GM18909 (cell line): Measurements from ENCODE around the gene STAU1.
"Not testable (repeated sequence)": the region's sequence is repeated elsewhere in the genome, so short reads cannot be mapped to it uniquely, and the experiment has no call there.

Source experiments
- ATAC-seq: cut with Tn5 transposase; IDR thresholded peaks from one replicate; pipeline ENCODE4 v1.9.1; 2021; ENCODE audit warnings: mild to moderate bottlenecking; ENCODE audit not compliant: unreplicated experiment, poor library complexity

The STAU1 gene

DNA sequence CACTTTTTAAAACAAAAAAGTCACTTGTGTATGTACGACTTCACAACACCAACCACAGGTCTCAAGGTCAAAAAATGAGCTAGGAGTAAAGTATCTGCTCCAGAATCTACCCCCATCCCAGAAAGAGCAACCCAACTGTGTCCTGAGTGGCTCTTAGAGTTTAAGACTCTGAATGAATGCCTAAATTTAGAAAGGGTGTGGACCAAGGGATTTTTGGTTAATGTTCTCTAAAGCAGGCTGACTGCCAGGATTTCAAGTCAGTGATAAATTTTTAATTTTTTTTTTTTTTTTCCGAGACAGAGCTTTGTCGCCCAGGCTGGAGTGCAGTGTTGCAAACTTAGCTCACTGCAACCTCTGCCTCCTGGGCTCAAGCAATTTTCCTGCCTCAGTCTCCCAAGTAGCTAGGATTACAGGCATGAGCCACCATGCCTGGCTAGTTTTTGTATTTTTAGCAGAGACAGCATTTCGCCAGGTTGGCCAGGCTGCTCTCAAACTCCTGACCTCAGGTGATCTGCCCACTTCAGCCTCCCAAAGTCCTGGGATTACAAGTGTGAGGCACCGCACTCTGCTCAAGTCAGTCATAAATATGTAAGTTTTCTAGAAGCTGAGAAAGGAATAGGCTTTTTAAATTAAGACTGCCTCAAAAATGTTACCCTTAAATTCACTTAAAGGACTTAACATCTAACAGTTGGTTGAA lies 20.2 kb downstream of the STAU1 start:
- ATAC-seq = no peak

GRCh38 chr20:49166534-49167449 lies 21.3 kb downstream of the STAU1 start:
- ATAC-seq = peak; percentile 76

DNA sequence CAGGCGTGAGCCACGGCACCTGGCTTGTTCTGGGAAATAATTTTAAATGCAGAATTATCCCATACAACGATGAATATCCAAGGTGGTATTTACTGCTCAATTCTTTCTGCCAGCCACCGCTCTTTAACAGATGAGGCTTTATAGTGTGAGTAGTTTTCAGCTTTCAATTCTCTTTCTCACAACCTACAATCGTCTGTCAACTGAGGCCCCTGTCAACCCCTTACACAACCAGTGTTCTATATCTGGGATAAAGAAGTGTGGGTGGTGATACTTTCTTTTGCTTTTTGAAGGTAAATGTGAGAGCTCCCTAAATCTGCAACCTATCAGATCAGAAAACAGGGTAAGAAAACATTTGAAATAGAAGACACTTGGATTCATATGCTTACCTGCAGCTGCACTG lies 22.5 kb downstream of the STAU1 start:
- ATAC-seq = no peak

GRCh38 chr20:49163696-49164095 lies 24.4 kb downstream of the STAU1 start:
- ATAC-seq = no peak

- no peak for ATAC-seq
Measured at GRCh38 chr20:49161428-49162152, 26.5 kb downstream of the STAU1 start.

- ATAC-seq = no peak
Measured at GRCh38 chr20:49160057-49160929, 27.8 kb downstream of the STAU1 start.

DNA sequence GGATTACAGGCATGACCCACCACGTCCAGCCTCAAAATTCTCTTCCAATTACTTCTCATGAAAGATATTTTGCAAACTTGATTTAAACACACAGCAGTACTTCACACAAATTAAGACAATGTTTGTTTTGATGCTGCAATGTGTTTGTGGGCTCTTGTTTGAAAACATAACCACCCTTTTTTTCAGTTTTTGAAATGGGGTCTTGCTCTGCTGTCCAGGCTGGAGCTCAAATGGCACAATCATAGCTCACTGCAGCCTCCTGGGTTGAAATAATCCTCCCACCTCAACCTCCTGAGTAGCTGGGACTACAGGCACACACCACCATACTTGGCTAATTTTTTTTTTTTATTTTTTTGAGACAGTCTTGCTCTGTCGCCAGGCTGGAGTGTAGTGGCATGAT lies 31.0 kb downstream of the STAU1 start:
- no peak for ATAC-seq

DNA sequence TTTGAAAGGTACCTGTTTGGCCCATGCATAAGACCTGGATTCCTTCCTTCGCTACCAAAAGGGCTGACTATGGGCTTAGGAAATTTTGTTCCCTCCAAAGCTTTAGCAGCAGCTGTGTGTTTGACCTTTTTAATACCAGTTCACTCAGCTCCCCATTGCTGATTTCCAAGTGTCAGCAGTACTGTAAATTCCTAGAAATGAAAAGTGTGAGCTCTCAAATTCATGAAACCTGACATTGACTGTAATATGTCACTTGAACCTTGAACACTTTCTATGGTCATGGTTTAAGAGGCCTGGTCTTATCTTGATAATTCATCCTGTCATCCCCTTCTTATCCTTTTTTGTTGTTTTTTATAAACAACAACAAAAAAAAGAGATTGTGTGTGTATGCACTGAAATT lies 31.7 kb downstream of the STAU1 start:
- ATAC-seq = no peak

- ATAC-seq = no peak
Measured at GRCh38 chr20:49151436-49151835, 36.7 kb downstream of the STAU1 start.

DNA sequence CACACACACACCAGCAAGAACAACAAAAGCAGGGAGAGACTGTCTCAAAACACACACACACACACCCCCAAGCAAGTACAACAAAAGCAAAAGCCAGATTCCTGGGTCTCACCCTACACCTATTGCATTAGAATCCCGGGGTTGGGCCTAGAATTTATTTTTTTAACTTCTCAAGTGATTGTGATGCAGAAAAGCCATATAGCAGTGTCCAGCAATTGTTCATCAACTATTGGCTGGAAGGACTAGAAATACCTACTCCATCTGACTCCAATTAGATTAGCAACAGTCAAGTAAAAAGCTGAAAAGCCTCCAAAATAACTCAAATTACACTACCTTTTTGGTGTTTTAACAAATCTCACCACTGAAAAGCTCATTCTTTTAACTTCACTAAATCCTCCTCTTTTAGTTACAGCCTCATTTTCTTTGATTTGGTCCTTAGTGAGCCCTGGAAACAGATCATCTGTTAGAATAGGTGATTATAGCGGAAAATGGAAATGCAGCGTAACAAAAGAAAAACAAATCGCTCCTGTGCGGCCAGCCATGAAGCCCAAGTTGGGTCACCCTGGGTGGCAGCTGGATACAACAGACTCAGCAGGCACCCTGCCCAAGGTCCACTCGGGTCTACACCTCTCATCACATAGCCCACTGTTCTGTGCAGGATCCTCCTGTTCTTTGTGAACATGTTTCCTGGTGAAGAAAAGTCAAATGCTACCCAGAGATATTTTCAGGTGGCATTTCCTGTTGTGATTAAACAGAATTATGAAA lies 38.7 kb downstream of the STAU1 start:
- no peak for ATAC-seq

DNA sequence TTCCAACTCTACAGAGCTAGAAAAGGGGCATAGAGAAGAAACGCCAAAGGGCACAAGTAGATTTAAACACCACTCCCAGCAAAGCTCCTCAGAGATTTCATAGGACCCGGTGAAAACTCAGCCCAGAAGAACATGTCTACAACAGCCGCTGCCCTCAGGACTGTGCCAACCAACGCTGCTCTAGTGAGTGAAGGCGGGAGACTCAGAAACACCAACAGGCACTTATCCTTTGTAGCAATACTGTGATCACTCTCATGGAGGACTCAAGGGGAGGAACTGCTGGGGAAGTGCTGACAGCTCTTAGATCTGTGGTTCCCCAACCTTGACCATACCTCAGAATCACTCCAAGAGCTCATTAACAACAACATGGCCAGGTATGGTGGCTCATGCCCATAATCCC lies 39.5 kb downstream of the STAU1 start:
- ATAC-seq = no peak

DNA sequence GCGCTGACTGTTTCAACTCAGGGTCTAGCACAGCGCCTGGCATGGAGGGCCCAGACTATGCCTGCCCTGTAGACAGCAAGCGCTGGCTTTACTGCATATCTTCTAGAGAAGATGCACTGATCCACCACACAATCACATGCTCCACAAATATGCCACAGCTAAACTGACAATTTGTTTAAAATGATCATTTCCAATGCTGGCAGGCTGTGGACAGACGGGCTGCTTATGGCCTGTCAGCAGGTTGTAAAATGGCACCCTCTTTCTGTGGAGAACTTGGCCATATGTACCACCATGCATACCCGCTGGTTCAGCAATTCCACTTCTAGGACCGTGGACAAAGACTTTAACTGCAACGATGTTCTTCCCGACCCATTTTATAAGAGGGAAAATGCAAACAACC lies 40.8 kb downstream of the STAU1 start:
- no peak for ATAC-seq

DNA sequence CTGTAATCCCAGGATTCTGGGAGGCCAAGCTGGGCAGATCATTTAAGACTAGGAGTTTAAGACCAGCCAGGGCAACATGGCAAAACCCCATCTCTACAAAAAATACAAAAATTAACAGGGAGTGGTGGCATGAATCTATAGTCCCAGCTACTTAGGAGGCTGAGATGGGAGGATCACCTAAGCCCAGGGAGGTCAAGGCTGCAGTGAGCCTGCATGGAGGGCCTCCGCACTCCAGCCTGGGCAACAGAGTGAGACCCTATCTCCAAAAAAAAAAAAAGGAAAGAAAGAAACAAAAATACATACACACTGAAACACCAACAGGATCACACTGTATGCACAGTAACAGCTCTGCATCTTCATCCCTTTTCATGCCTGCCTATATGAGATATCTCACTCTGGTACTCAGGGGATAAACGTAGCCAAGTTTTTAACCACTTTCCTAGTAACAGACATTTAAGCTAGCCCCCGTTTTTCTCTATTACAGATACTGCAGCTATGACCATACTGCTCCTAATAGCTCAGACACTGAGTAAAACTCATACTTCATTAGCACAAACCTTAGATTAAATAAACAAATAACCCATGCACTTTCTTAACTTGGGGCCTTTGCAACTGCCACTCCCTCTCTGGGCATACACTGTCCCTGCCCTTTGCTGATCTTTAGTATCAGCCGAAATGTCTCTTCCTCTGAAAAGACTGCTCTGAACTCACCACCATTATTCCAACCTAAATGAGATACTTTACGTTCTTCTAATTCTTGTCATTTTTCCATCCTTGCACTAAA lies 41.5 kb downstream of the STAU1 start:
- no peak for ATAC-seq

GRCh38 chr20:49140834-49141233 lies 47.3 kb downstream of the STAU1 start:
- ATAC-seq = no peak

GRCh38 chr20:49140411-49140810 lies 47.7 kb downstream of the STAU1 start:
- ATAC-seq = no peak

GRCh38 chr20:49138431-49138830 lies 49.7 kb downstream of the STAU1 start:
- ATAC-seq = no peak

DNA sequence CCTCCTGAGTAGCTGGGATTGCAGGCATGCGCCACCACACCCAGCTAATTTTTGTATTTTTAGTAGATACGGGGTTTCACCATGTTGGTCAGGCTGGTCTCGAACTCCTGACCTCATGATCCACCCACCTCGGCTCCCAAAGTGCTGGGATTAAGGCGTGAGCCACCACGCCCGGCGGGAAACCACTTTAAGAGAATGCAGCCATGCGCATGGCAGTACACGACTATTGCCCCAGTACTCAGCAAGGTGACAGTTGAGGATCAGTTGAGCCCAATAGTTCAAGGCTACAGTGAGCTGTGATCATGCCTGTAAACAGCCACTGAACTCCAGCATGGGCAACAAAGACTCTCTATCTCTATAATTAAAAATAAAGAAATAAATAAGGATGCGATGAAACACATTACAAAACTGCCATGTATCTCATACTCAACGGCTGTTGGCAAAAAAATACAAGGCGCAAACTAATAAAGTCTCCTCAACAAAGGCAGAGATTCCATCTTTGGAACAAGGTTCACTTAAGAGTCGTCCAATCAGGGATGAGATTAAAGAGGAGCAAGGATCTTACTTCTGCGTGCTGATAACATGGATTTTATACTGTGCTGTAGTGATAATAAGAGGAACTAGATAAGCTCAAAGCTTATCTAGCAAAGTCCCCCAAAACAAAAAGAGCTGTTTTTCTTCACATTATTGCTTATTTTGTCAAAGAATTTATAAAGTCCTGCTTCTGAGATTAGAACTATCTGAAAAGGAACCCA lies 51.1 kb downstream of the STAU1 start:
- no peak for ATAC-seq

DNA sequence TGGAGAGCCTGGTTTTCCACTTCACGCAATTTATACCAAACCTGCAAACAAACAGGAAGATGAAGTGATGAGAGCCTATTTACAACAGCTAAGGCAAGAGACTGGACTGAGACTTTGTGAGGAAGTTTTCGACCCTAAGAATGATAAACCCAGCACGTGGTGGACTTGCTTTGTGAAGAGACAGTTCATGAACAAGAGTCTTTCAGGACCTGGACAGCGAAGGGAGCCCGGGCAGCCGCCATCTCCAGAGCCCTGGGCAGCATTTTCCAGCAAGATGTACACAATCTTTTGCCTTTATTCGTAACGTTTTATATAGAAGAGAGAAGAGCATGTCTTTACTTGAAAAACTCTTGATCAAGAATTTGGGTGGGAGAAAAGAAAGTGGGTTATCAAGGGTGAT lies 53.3 kb downstream of the STAU1 start:
- ATAC-seq = not testable (repeated sequence)
